Spleen (tissue), 13 donors: ENCODE data around the gene DDX24. TPM values are rescaled to one million over a fixed set of nuclear protein-coding genes. Genes with fewer than 3 reads are reported as not detected.

Source experiments
- DNase-seq: peaks from one replicate; pipeline ENCODE4 v3.0.0-alpha.2; 2020
- H3K27ac ChIP-seq, 8 donors: fragments of 200-600 bp; sonication (generic) in 7 of 8; 1 replicate in 4 of 8; 2 replicates in 4 of 8; pipeline versions ENCODE4 v1.5.0 to v1.8.0; 2016 to 2021; ENCODE audit warnings: inconsistent platforms in 4 of 8, mild to moderate bottlenecking in 4 of 8, moderate library complexity in 1 of 8
- H3K27me3 ChIP-seq, 7 donors: fragments of 200-600 bp; sonication (generic) in 6 of 7; replicated peaks in 1 of 7; 1 replicate in 4 of 7; 2 replicates in 3 of 7; pipeline versions ENCODE4 v1.5.0 to v1.8.0; 2016 to 2021; ENCODE audit warnings: inconsistent platforms in 3 of 7, mild to moderate bottlenecking in 1 of 7
- H3K36me3 ChIP-seq, 6 donors: fragments of 200-600 bp; sonication (generic) in 5 of 6; 1 replicate in 4 of 6; 2 replicates in 2 of 6; pipeline versions ENCODE4 v1.5.0 to v1.8.0; 2016 to 2021; ENCODE audit warnings: inconsistent platforms in 2 of 6
- H3K4me1 ChIP-seq, 6 donors: fragments of 200-600 bp; sonication (generic) in 5 of 6; 1 replicate in 3 of 6; 2 replicates in 3 of 6; pipeline versions ENCODE4 v1.5.0 to v1.8.0; 2016 to 2021; ENCODE audit warnings: inconsistent platforms in 3 of 6
- H3K4me3 ChIP-seq, 8 donors: fragments of 200-600 bp; sonication (generic) in 7 of 8; 1 replicate in 4 of 8; 2 replicates in 4 of 8; pipeline versions ENCODE4 v1.5.0 to v1.8.0; 2016 to 2021; ENCODE audit warnings: inconsistent platforms in 4 of 8, mild to moderate bottlenecking in 4 of 8, moderate library complexity in 2 of 8
- H3K9me3 ChIP-seq, 8 donors: fragments of 200-600 bp; sonication (generic) in 7 of 8; 1 replicate in 4 of 8; 2 replicates in 4 of 8; pipeline versions ENCODE4 v1.5.0 to v1.8.0; 2016 to 2021; ENCODE audit warnings: inconsistent platforms in 4 of 8
- CTCF ChIP-seq, 11 experiments: fragments of 200-600 bp in 7 of 11; fragments of 450-650 bp in 4 of 11; sonication (generic) in 4 of 11; IDR thresholded peaks in 8 of 11; conservative IDR thresholded peaks in 3 of 11; 1 replicate in 7 of 11; 2 replicates in 4 of 11; pipeline versions ENCODE4 v1.4.0 to v1.8.0; 2016 to 2021; ENCODE audit warnings: antibody characterized with exemption in 11 of 11, inconsistent platforms in 4 of 11, mild to moderate bottlenecking in 1 of 11
- POLR2A ChIP-seq, 3 donors: fragments of 450-650 bp; IDR thresholded peaks; one replicate each; pipeline ENCODE4 v1.5.1; 2017; ENCODE audit warnings: antibody characterized with exemption in 3 of 3, mild to moderate bottlenecking in 1 of 3
- POLR2AphosphoS5 ChIP-seq, 3 donors: sonication (generic); formaldehyde crosslinking; IDR thresholded peaks; one replicate each; pipeline ENCODE4 v1.5.1; 2017; ENCODE audit warnings: antibody characterized with exemption in 3 of 3
- WGBS, 5 donors: extraction: QIAGEN DNeasy Blood & Tissue Kit in 3 of 5; methylation state at CpG; one replicate each; pipeline versions ENCODE4 v1.1.5 to v1.1.7; 2013 to 2018; 5-methylcytosine and 5-hydroxymethylcytosine counted together
- intact Hi-C: fragments of 100-400 bp; cut with DNase I; formaldehyde crosslinking; loops from one replicate; pipeline ENCODE4 v1.15.0; 2023; ENCODE audit warnings: low total_unique reads
- long read RNA-seq, 2 donors: transcript quantifications; one replicate each; lab custom pipeline, GENCODE V29; 2026
- polyA plus RNA-seq, 3 donors: library from polyadenylated mRNA; stranded (reverse); fragments of 200-250 nt; gene quantifications; one replicate each; pipeline ENCODE4 v1.2.1, GENCODE V29; 2013
- total RNA-seq, 7 donors: library from RNA; depleted of rRNA in 3 of 7; stranded (reverse); fragments of >200 nt in 3 of 7; fragmentation: NEBNext Ultra II Directional in 4 of 7; extraction: Animal tissue kit (Norgen Biotek cat#: 25700) in 4 of 7; gene quantifications; one replicate each; pipeline versions ENCODE4 v1.1.0 to v1.2.1, GENCODE V29; 2016 to 2021
- donor health status: healthy with polysubstance abuse.
- donor health status: DM: no; HTN: no; CAD: no; lungs with moderate emphysema.
- donor health status: DM: no; HTN: no; CAD: no.
- donor health status: Bipolar disorder and iron deficiency.
- donor health status: healthy.
- donor health status: DM: no; HTN: no; CAD: no.
- donor health status: DM: yes; HTN: yes; CAD: no.

The DDX24 gene
- total RNA-seq, result 100 to 1,000 TPM; 168 to 251 (median 209) TPM
- polyA plus RNA-seq, result 100 to 1,000 TPM in 1 of 3 donors, 10 to 100 TPM in 2; 70.8 to 103 (median 91.8) TPM
- long read RNA-seq, donor 1, full-length matches to known transcripts, result 53 of 212 reads
- long read RNA-seq, donor 1, partial matches to known transcripts, result 111 of 212 reads
- long read RNA-seq, donor 1, other reads (novel, unspliced or antisense), result 48 of 212 reads
- long read RNA-seq, donor 2, full-length matches to known transcripts, result 46 of 46 reads
- long read RNA-seq, donor 2, partial matches to known transcripts, result 0 of 46 reads
- long read RNA-seq, donor 2, other reads (novel, unspliced or antisense), result 0 of 46 reads

- peak within 1 kb of the TSS; percentile 88 to 99 (median 94) for H3K4me3 ChIP-seq
- peak within 1 kb of the TSS; percentile 89 to 97 (median 96) for H3K27ac ChIP-seq
- TF ChIP-seq CTCF (IDR thresholded peaks at IDR 0.05 in 8 of 11, conservative IDR thresholded peaks at IDR 0.05 in 3 of 11), result peak in 1 of 11 experiments; percentile 26
- TF ChIP-seq POLR2AphosphoS5 (IDR thresholded peaks at IDR 0.05), result peak; percentile 99
- peak; percentile 88 to 94 (median 90) for TF ChIP-seq POLR2A (IDR thresholded peaks at IDR 0.05)
- intact Hi-C loops, result no loop called here
- WGBS, 5 donors, result 0 to 1% (median 0%) methylated on average over 49 to 77 of the region's 77 CpGs
- DNase-seq, result peak; percentile 99
- peaks cover 0 to 35% (median 19%) of the 10 kb centered on the region in 6 donors for H3K36me3 ChIP-seq
- peaks cover 28 to 66% (median 57%) of the 10 kb centered on the region in 6 donors for H3K4me1 ChIP-seq
- no peaks in the 10 kb centered on the region for H3K27me3 ChIP-seq
- peaks cover 0 to 6% (median 6%) of the 10 kb centered on the region in 8 donors for H3K9me3 ChIP-seq
These were observed at the start of gene DDX24, which contains the start of gene IFI27L1 for GRCh38 chr14:94080621-94081385. DDX24 (minus strand) TSS chr14:94081202; CDS start chr14:94079742, 1,460 bp downstream. IFI27L1 (plus strand) TSS chr14:94081310; CDS start chr14:94096938, 15,628 bp downstream.

- Histone ChIP-seq H3K27ac (peak overlapping the region; percentile 53 to 87 (median 83)), H3K9me3 (no peaks in the 10 kb centered on the region), H3K36me3 (peaks cover 0 to 16% (median 0%) of the 10 kb centered on the region in 6 donors), H3K4me1 (peaks cover 3 to 31% (median 14%) of the 10 kb centered on the region in 6 donors), H3K4me3 (peak overlapping the region; percentile 39 to 74 (median 54)), H3K27me3 (peaks cover 0 to 10% (median 0%) of the 10 kb centered on the region in 7 donors)
- WGBS, 5 donors, result 0 to 1% (median 1%) methylated on average over 11 to 12 of the region's 12 CpGs
- no peak for TF ChIP-seq POLR2AphosphoS5 (IDR thresholded peaks at IDR 0.05)
- TF ChIP-seq CTCF (IDR thresholded peaks at IDR 0.05 in 8 of 11, conservative IDR thresholded peaks at IDR 0.05 in 3 of 11), result peak in 1 of 11 experiments; percentile 9
- TF ChIP-seq POLR2A (IDR thresholded peaks at IDR 0.05), result no peak
- intact Hi-C loops, result no loop called here
- DNase-seq, result no peak
These were observed 48.9 kb upstream of the DDX24 start for GRCh38 chr14:94129758-94130414.

- Histone ChIP-seq H3K27me3 (peaks cover 0 to 10% (median 0%) of the 10 kb centered on the region in 7 donors), H3K27ac (peak within 1 kb of the TSS; percentile 53 to 87 (median 83)), H3K9me3 (no peaks in the 10 kb centered on the region), H3K36me3 (peaks cover 0 to 16% (median 0%) of the 10 kb centered on the region in 6 donors), H3K4me3 (peak within 1 kb of the TSS; percentile 39 to 74 (median 54)), H3K4me1 (peaks cover 3 to 31% (median 14%) of the 10 kb centered on the region in 6 donors)
- intact Hi-C loops, result no loop called here
- no peak for TF ChIP-seq POLR2A (IDR thresholded peaks at IDR 0.05)
- peak; percentile 8 to 68 (median 43) for TF ChIP-seq CTCF (IDR thresholded peaks at IDR 0.05 in 8 of 11, conservative IDR thresholded peaks at IDR 0.05 in 3 of 11)
- TF ChIP-seq POLR2AphosphoS5 (IDR thresholded peaks at IDR 0.05), result peak; percentile 72 to 75 (median 73)
- peak; percentile 91 for DNase-seq
- 1 to 2% (median 1%) methylated on average over 12 to 27 of the region's 27 CpGs for WGBS, 5 donors
These were observed 48.2 kb upstream of the DDX24 start, which contains the start of gene IFI27L2 for GRCh38 chr14:94129111-94129757. IFI27L2 (minus strand) TSS chr14:94129604; CDS start chr14:94129564, 40 bp downstream.
